GM21360 (cell line): ENCODE measurements around the gene TTC36.
"Not testable (repeated sequence)": the region's sequence is repeated elsewhere in the genome, so short reads cannot be mapped to it uniquely, and the experiment has no call there.

Experiments used
- ATAC-seq: cut with Tn5 transposase; IDR thresholded peaks from one replicate; pipeline ENCODE4 v1.9.1; 2021; ENCODE audit warnings: mild to moderate bottlenecking, moderate library complexity; ENCODE audit not compliant: unreplicated experiment

Gene TTC36

DNA sequence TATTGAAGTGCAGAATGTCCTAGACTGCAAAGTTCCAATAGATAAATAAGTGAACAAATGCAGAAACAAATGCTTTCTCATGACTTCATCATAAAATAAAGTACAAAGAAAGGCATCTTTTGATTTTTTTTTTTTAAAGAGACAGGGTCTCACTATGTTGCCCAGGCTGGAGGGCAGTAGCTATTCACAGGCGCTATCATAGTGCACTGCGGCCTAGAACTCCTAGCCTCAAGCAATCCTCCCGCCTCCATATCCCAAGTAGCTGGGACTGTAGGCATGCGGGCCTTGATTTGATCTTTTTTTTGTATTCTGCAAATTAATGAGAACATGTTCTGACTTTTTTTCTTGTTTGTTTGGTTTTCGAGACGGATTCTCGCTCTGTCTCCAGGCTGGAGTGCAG is 47.4 kb downstream of the TTC36 start:
- no peak for ATAC-seq

DNA sequence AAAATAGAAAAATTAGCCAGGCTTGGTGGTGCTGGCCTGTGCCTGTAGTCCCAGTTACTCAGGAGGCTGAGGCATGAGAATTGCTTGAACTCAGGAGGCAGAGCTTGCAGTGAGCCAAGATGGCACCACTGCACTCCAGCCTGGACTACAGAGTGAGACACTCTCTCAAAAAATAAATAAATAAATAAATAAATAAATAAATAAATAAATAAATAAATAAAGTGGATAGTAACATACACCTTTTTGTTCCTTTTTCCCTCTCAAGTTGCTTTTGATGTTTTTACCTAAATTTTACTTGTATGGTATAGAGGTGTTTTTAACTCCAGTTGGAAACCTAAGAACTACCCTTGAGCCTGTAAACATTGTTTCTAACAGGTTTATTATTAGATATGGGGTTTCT is 50.7 kb downstream of the TTC36 start:
- ATAC-seq, result not testable (repeated sequence)
